ENCODE measurements around the gene IGF2BP2. TPM values are rescaled to one million over a fixed set of nuclear protein-coding genes. Genes with fewer than 3 reads are reported as not detected.

IGF2BP2 gene
- total and polyA plus RNA-seq, 10 donors, result 1.1 to 21.1 (median 12.0) TPM

DNA sequence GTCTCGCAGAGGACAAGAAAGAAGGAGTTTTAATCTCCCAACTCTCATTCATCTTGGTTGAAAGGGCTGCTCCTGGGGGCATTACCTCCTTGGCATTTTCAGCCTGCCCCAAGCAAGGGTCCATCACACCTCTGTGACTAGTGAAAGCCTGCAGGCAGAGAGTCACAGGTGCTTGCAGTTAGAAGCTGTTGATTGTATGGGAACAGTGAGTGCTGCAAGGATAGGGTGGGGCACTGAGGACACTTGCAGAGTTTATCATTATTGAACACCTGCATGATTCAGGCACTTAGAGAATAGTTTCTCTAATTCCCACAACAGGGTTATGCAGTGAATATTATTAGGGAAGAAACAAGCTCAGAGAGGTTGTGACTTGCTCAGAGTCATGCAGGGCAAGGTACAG, 41.7 kb upstream of the IGF2BP2 start:
- H3K27ac ChIP-seq, result no peak overlapping the region
- no peaks in the 10 kb centered on the region for H3K9me3 ChIP-seq
- no peaks in the 10 kb centered on the region for H3K36me3 ChIP-seq
- DNase-seq, result no peak
- WGBS, 5 donors, result 83 to 92% (median 88%) methylated on average over 1 of the region's 1 CpG
- TF ChIP-seq, protein P1, sequence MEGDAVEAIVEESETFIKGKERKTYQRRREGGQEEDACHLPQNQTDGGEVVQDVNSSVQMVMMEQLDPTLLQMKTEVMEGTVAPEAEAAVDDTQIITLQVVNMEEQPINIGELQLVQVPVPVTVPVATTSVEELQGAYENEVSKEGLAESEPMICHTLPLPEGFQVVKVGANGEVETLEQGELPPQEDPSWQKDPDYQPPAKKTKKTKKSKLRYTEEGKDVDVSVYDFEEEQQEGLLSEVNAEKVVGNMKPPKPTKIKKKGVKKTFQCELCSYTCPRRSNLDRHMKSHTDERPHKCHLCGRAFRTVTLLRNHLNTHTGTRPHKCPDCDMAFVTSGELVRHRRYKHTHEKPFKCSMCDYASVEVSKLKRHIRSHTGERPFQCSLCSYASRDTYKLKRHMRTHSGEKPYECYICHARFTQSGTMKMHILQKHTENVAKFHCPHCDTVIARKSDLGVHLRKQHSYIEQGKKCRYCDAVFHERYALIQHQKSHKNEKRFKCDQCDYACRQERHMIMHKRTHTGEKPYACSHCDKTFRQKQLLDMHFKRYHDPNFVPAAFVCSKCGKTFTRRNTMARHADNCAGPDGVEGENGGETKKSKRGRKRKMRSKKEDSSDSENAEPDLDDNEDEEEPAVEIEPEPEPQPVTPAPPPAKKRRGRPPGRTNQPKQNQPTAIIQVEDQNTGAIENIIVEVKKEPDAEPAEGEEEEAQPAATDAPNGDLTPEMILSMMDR (IDR thresholded peaks at IDR 0.05 in 8 of 11, conservative IDR thresholded peaks at IDR 0.05 in 3 of 11), result no peak
- no peak for TF ChIP-seq POLR2AphosphoS5 (IDR thresholded peaks at IDR 0.05)
- TF ChIP-seq POLR2A (IDR thresholded peaks at IDR 0.05), result no peak
- intact Hi-C loops (cut with DNase I; ENCODE audit: low total_unique reads), result no loop called here
- no peak overlapping the region for H3K4me3 ChIP-seq
- H3K4me1 ChIP-seq, result no peaks in the 10 kb centered on the region
- H3K27me3 ChIP-seq (replicated peaks in 1 of 7), result peaks cover 0 to 6% (median 0%) of the 10 kb centered on the region in 7 donors

DNA sequence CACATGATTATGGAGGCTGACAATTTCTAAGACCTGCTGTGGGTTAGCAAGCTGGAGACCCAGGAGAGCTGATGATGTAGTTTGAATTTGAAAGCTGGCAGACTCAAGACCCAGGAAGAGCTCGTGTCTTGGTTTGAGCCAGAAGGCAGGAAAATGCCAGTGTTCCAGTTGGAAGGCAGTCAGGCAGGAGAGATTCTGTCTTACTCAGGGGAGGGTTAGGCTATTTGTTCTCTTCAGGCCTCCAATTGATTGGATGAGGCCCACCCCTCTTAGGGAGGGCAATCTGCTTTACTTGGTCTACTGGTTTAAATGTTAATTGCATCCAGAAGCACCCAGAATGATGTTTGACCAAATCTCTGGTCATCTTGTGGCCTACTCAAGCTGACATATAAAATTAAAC, 40.4 kb upstream of the IGF2BP2 start:
- intact Hi-C loops (cut with DNase I; ENCODE audit: low total_unique reads), result no loop called here
- no peak for TF ChIP-seq POLR2AphosphoS5 (IDR thresholded peaks at IDR 0.05)
- TF ChIP-seq, protein P1 (IDR thresholded peaks at IDR 0.05 in 8 of 11, conservative IDR thresholded peaks at IDR 0.05 in 3 of 11), result no peak
- no peak for TF ChIP-seq POLR2A (IDR thresholded peaks at IDR 0.05)
- no peaks in the 10 kb centered on the region for H3K4me1 ChIP-seq
- no peaks in the 10 kb centered on the region for H3K36me3 ChIP-seq
- H3K27ac ChIP-seq, result no peak overlapping the region
- H3K27me3 ChIP-seq (replicated peaks in 1 of 7), result peaks cover 0 to 6% (median 0%) of the 10 kb centered on the region in 7 donors
- no peak for DNase-seq
- WGBS, 5 donors, result 71 to 89% (median 83%) methylated on average over 1 of the region's 1 CpG
- no peaks in the 10 kb centered on the region for H3K9me3 ChIP-seq
- H3K4me3 ChIP-seq, result no peak overlapping the region

DNA sequence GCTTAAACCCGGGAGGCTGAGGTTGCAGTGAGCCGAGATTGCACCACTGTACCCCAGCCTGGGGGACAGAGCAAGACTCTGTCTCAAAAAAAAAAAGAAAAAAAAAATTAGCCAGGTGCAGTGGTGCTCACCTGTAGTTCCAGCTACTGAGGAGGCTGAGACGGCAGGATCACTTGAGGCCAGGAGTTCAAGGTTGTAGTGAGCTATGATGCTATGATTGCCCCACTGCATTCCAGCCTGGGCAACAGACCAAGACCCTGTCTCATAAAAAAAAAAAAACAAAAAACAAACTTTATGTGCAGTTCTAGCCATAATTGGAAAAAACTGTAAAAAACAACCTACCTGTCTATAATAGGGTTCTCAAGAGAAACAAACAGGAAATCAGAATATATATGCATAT, 39.9 kb upstream of the IGF2BP2 start:
- WGBS, 5 donors, result 75 to 88% (median 80%) methylated on average over 3 of the region's 3 CpGs
- Histone ChIP-seq H3K27me3 (replicated peaks in 1 of 7) (peaks cover 0 to 6% (median 0%) of the 10 kb centered on the region in 7 donors), H3K36me3 (no peaks in the 10 kb centered on the region), H3K27ac (no peak overlapping the region), H3K4me3 (no peak overlapping the region), H3K9me3 (no peaks in the 10 kb centered on the region), H3K4me1 (no peaks in the 10 kb centered on the region)
- no peak for DNase-seq
- TF ChIP-seq, protein P1 (IDR thresholded peaks at IDR 0.05 in 8 of 11, conservative IDR thresholded peaks at IDR 0.05 in 3 of 11), result no peak
- TF ChIP-seq POLR2A (IDR thresholded peaks at IDR 0.05) (no peak), POLR2AphosphoS5 (IDR thresholded peaks at IDR 0.05) (no peak)
- intact Hi-C loops (cut with DNase I; ENCODE audit: low total_unique reads), result no loop called here

DNA sequence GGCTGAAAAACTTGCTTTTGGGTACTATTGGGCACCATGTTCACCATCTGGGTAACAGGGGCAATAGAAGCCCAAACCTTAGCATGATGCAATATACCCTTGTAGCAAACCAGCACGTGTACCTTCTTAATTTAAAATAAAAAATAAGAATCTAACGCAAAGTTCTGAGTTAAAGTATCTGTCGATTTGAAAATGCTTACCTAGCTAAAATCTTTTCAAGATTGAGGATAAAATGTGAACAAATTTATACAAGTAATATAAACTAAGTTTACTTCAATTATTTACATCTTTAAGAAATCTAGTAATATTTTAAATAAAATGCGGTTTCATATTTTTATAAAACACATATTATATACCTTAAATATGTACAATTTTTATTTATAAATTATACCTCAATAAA, 38.1 kb upstream of the IGF2BP2 start:
- DNase-seq, result no peak
- no peak overlapping the region for H3K27ac ChIP-seq
- no peaks in the 10 kb centered on the region for H3K4me1 ChIP-seq
- peaks cover 0 to 6% (median 0%) of the 10 kb centered on the region in 7 donors for H3K27me3 ChIP-seq (replicated peaks in 1 of 7)
- no peak for TF ChIP-seq POLR2A (IDR thresholded peaks at IDR 0.05)
- TF ChIP-seq, protein P1 (IDR thresholded peaks at IDR 0.05 in 8 of 11, conservative IDR thresholded peaks at IDR 0.05 in 3 of 11), result no peak
- peaks cover 0 to 1% (median 0%) of the 10 kb centered on the region in 8 donors for H3K9me3 ChIP-seq
- 91 to 96% (median 95%) methylated on average over 4 of the region's 4 CpGs for WGBS, 5 donors
- intact Hi-C loops (cut with DNase I; ENCODE audit: low total_unique reads), result no loop called here
- H3K4me3 ChIP-seq, result no peak overlapping the region
- no peaks in the 10 kb centered on the region for H3K36me3 ChIP-seq
